Left lung (tissue), 10 donors: ENCODE data around the gene TBL1X. TPM values are rescaled to one million over a fixed set of nuclear protein-coding genes. Genes with fewer than 3 reads are reported as not detected.

Experiments used
- ATAC-seq: fragments of 200-7000 bp; cut with Tn5 transposase; one replicate; pipeline ENCODE4 v1.9.1; 2020; ENCODE audit warnings: moderate library complexity
- DNase-seq, 4 donors: peaks; one replicate each; pipeline ENCODE4 v3.0.0-alpha.2; 2013 to 2020
- H3K27ac ChIP-seq, 2 donors: fragments of 200-600 bp; sonication (generic) in 1 of 2; one replicate each; pipeline versions ENCODE4 v1.5.0 to v1.8.0; 2020 to 2021
- H3K27me3 ChIP-seq, 2 donors: fragments of 200-600 bp; sonication (generic) in 1 of 2; one replicate each; pipeline versions ENCODE4 v1.5.0 to v1.8.0; 2020 to 2021
- H3K36me3 ChIP-seq, 2 donors: fragments of 200-600 bp; sonication (generic) in 1 of 2; one replicate each; pipeline versions ENCODE4 v1.5.0 to v1.8.0; 2020 to 2021
- H3K4me1 ChIP-seq, 2 donors: fragments of 200-600 bp; one replicate each; pipeline ENCODE4 v1.8.0; 2021
- H3K4me3 ChIP-seq, 2 donors: fragments of 200-600 bp; sonication (generic) in 1 of 2; one replicate each; pipeline versions ENCODE4 v1.5.0 to v1.8.0; 2020 to 2021; ENCODE audit warnings: mild to moderate bottlenecking in 1 of 2
- H3K9me3 ChIP-seq, 2 donors: fragments of 200-600 bp; sonication (generic) in 1 of 2; one replicate each; pipeline versions ENCODE4 v1.5.0 to v1.8.0; 2020 to 2021
- intact Hi-C, 2 donors: fragments of 100-400 bp; cut with DNase I; formaldehyde crosslinking; loops; one replicate each; pipeline versions ENCODE4 v1.11.2 to v1.14.2; 2022
- polyA plus RNA-seq, 6 donors: library from polyadenylated mRNA; unstranded; fragments of 120-200 nt; gene quantifications; one replicate each; pipeline ENCODE4 v1.2.1, GENCODE V29; 2013; ENCODE audit not compliant: insufficient read length in 6 of 6
- total RNA-seq, 2 donors: library from RNA; stranded (reverse); fragmentation: NEBNext Ultra II Directional; extraction: Animal tissue kit (Norgen Biotek cat#: 25700); gene quantifications; one replicate each; pipeline ENCODE4 v1.2.1, GENCODE V29; 2021
- TF ChIP-seq, protein P1 (sequence below), 2 donors: fragments of 200-600 bp; sonication (generic) in 1 of 2; IDR thresholded peaks; one replicate each; pipeline versions ENCODE4 v1.5.0 to v1.8.0; 2021; ENCODE audit warnings: antibody characterized with exemption in 2 of 2
- donor health status: DM: no; HTN: yes; CAD: no.
- donor health status: DM: no; HTN: no; CAD: no.

The TBL1X gene
- total and polyA plus RNA-seq, 8 donors: 13.4 to 24.6 (median 21.6) TPM

GRCh38 chrX:9604111-9604907 lies 139.5 kb downstream of the TBL1X start:
- intact Hi-C loops: no loop called here

DNA sequence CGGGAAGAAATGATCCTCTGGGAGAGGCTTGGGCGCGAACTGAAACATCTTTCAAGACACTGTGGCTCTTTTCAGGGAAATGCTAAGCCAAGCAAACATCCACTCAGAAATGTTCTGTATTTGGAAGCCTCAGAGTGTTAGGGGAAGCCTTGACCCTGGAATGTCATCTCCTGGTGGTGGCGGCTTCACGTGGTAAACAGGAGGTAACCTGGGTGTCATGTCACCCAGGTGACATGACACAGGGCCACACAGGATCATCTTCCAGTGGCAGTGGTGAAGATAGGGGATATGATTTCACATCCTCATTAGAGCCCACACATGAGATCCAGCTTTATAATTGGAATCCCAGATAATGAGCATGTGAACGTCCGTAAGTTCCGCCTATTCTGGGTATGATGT lies 140.0 kb downstream of the TBL1X start:
- DNase-seq (no peak), ATAC-seq (no peak)
- Histone ChIP-seq H3K4me3 (no peak overlapping the region), H3K27ac (no peak overlapping the region), H3K36me3 (no peaks in the 10 kb centered on the region), H3K9me3 (no peaks in the 10 kb centered on the region), H3K4me1 (no peaks in the 10 kb centered on the region), H3K27me3 (no peaks in the 10 kb centered on the region)
- TF ChIP-seq, protein P1, sequence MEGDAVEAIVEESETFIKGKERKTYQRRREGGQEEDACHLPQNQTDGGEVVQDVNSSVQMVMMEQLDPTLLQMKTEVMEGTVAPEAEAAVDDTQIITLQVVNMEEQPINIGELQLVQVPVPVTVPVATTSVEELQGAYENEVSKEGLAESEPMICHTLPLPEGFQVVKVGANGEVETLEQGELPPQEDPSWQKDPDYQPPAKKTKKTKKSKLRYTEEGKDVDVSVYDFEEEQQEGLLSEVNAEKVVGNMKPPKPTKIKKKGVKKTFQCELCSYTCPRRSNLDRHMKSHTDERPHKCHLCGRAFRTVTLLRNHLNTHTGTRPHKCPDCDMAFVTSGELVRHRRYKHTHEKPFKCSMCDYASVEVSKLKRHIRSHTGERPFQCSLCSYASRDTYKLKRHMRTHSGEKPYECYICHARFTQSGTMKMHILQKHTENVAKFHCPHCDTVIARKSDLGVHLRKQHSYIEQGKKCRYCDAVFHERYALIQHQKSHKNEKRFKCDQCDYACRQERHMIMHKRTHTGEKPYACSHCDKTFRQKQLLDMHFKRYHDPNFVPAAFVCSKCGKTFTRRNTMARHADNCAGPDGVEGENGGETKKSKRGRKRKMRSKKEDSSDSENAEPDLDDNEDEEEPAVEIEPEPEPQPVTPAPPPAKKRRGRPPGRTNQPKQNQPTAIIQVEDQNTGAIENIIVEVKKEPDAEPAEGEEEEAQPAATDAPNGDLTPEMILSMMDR (IDR thresholded peaks at IDR 0.05): no peak
- intact Hi-C loops: no loop called here

More at GRCh38 chrX:9604111-9604907, 139.5 kb downstream of the TBL1X start:
- Histone ChIP-seq H3K27me3 (no peaks in the 10 kb centered on the region), H3K4me3 (no peak overlapping the region), H3K9me3 (no peaks in the 10 kb centered on the region), H3K4me1 (no peaks in the 10 kb centered on the region), H3K36me3 (no peaks in the 10 kb centered on the region), H3K27ac (no peak overlapping the region)
- TF ChIP-seq, protein P1 (IDR thresholded peaks at IDR 0.05): no peak
- no peak for DNase-seq
- no peak for ATAC-seq

DNA sequence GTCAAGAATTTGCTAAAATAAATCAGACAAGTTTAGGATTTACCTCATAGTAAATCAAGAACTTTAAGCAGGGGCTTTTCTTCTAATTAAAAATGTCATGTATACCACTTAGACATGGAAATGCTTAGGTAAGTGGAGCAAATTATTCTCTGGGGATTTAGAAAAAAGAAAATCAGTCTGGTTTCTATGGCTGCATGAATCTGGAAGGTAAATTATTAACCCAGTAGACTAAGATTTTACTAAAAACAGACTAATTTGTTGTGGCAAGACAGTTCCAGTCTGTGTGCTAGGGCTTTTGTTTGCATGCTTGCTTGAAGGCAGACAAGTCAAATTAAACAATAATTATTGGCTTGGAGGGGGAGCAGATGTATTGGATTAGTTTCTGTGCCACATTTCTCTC lies 140.6 kb downstream of the TBL1X start:
- H3K27me3 ChIP-seq: no peaks in the 10 kb centered on the region
- H3K9me3 ChIP-seq: no peaks in the 10 kb centered on the region
- no peak overlapping the region for H3K27ac ChIP-seq
- H3K4me3 ChIP-seq: no peak overlapping the region
- no peaks in the 10 kb centered on the region for H3K4me1 ChIP-seq
- DNase-seq: no peak
- H3K36me3 ChIP-seq: no peaks in the 10 kb centered on the region
- no peak for ATAC-seq
- TF ChIP-seq, protein P1 (IDR thresholded peaks at IDR 0.05): no peak
- intact Hi-C loops: no loop called here

- H3K27me3 ChIP-seq: no peaks in the 10 kb centered on the region
- intact Hi-C loops: no loop called here
These were observed 142.1 kb downstream of the TBL1X start for GRCh38 chrX:9606971-9607370.

DNA sequence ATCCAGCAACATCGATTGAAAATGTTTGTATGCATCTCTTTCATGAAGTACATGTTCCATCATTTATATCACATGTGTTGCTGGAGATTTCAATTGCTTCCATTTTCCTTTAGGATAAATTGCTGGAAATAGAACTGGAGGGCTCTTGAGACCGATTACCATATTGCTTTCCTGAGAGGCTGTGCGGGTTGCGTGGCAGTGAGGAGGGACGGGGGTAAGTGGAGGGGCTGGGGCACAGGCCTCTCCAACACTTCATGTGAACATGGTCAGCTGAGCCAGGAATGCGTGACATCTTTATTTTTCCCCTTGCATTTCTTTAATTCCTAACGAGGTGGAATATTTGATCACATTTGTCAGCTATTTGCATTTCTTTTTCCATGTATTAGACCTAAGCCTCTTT lies 144.6 kb downstream of the TBL1X start:
- H3K27me3 ChIP-seq: no peaks in the 10 kb centered on the region
- DNase-seq (no peak), ATAC-seq (peak; percentile 46)
- no peak overlapping the region for H3K4me3 ChIP-seq
- H3K4me1 ChIP-seq: no peaks in the 10 kb centered on the region
- H3K9me3 ChIP-seq: no peaks in the 10 kb centered on the region
- intact Hi-C loops: no loop called here
- TF ChIP-seq, protein P1 (IDR thresholded peaks at IDR 0.05): no peak
- no peak overlapping the region for H3K27ac ChIP-seq
- H3K36me3 ChIP-seq: no peaks in the 10 kb centered on the region

More at GRCh38 chrX:9606971-9607370, 142.1 kb downstream of the TBL1X start:
- Histone ChIP-seq H3K4me1 (no peaks in the 10 kb centered on the region), H3K36me3 (no peaks in the 10 kb centered on the region), H3K9me3 (no peaks in the 10 kb centered on the region), H3K4me3 (no peak overlapping the region), H3K27ac (no peak overlapping the region)
- no peak for DNase-seq
- ATAC-seq: no peak
- TF ChIP-seq, protein P1 (IDR thresholded peaks at IDR 0.05): no peak
